Liver (tissue), 9 donors: ENCODE data around the gene ZNF844. TPM values are rescaled to one million over a fixed set of nuclear protein-coding genes. Genes with fewer than 3 reads are reported as not detected.

Experiments used
- DNase-seq: peaks from one replicate; pipeline ENCODE4 v3.0.0-alpha.2; 2017; ENCODE audit warnings: low spot score
- H3K27ac ChIP-seq, 2 donors: one replicate each; pipeline ENCODE4 v1.7.0; 2013; ENCODE audit warnings: inconsistent platforms in 2 of 2, low read length in 2 of 2, control low read depth in 1 of 2, low read depth in 1 of 2, mild to moderate bottlenecking in 1 of 2
- H3K27me3 ChIP-seq, 4 donors: one replicate each; pipeline versions ENCODE4 v1.6.1 to v1.7.0; 2013; ENCODE audit warnings: low read length in 3 of 4, inconsistent platforms in 1 of 4, mild to moderate bottlenecking in 1 of 4, moderate library complexity in 1 of 4; ENCODE audit not compliant: control insufficient read depth in 4 of 4, insufficient read depth in 4 of 4
- H3K36me3 ChIP-seq, 4 donors: one replicate each; pipeline versions ENCODE4 v1.6.1 to v1.7.0; 2013; ENCODE audit warnings: low read length in 3 of 4, mild to moderate bottlenecking in 3 of 4, low read depth in 1 of 4, moderate library complexity in 1 of 4; ENCODE audit not compliant: control insufficient read depth in 4 of 4, insufficient read depth in 3 of 4
- H3K4me1 ChIP-seq, 4 donors: one replicate each; pipeline versions ENCODE4 v1.6.1 to v1.7.0; 2013; ENCODE audit warnings: low read length in 3 of 4, mild to moderate bottlenecking in 3 of 4, moderate library complexity in 1 of 4; ENCODE audit not compliant: control insufficient read depth in 4 of 4, insufficient read depth in 4 of 4
- H3K4me3 ChIP-seq, 3 donors: one replicate each; pipeline versions ENCODE4 v1.6.1 to v1.7.0; 2013; ENCODE audit warnings: low read length in 3 of 3, control low read depth in 1 of 3, low read depth in 1 of 3, mild to moderate bottlenecking in 1 of 3
- H3K9ac ChIP-seq, 2 donors: one replicate each; pipeline ENCODE4 v1.7.0; 2013; ENCODE audit warnings: low read length in 2 of 2, mild to moderate bottlenecking in 2 of 2, moderate library complexity in 2 of 2, control low read depth in 1 of 2, low read depth in 1 of 2
- H3K9me3 ChIP-seq, 4 donors: one replicate each; pipeline versions ENCODE4 v1.6.1 to v1.7.0; 2013; ENCODE audit warnings: low read length in 3 of 4; ENCODE audit not compliant: control insufficient read depth in 4 of 4
- ATF3 ChIP-seq: IDR thresholded peaks from 2 replicates; pipeline ENCODE4 v1.6.1; 2016; ENCODE audit warnings: antibody characterized with exemption
- CTCF ChIP-seq: fragments of 150-350 bp; IDR thresholded peaks from 2 replicates; pipeline ENCODE4 v1.5.1; 2017; ENCODE audit warnings: improper control_type of control experiment, low read depth, low read length; ENCODE audit not compliant: missing input control
- EGR1 ChIP-seq, 2 donors: IDR thresholded peaks; 2 replicates each; pipeline ENCODE4 v1.6.1; 2016 to 2018; ENCODE audit warnings: antibody characterized with exemption in 2 of 2, low read depth in 2 of 2
- FOXA1 ChIP-seq: IDR thresholded peaks from 2 replicates; pipeline ENCODE4 v1.6.1; 2016; ENCODE audit warnings: antibody characterized with exemption
- FOXA2 ChIP-seq: IDR thresholded peaks from 2 replicates; pipeline ENCODE4 v1.6.1; 2016; ENCODE audit warnings: antibody characterized with exemption
- GABPA ChIP-seq, 2 donors: IDR thresholded peaks in 1 of 2; conservative IDR thresholded peaks in 1 of 2; 2 replicates each; pipeline ENCODE4 v1.6.1; 2016; ENCODE audit warnings: antibody characterized with exemption in 2 of 2, mild to moderate bottlenecking in 1 of 2, moderate library complexity in 1 of 2
- HNF4A ChIP-seq, 2 donors: conservative IDR thresholded peaks; 2 replicates each; pipeline ENCODE4 v1.6.1; 2016; ENCODE audit warnings: antibody characterized with exemption in 2 of 2, mild to moderate bottlenecking in 2 of 2
- HNF4G ChIP-seq: IDR thresholded peaks from 2 replicates; pipeline ENCODE4 v1.6.1; 2016; ENCODE audit warnings: antibody characterized with exemption
- JUND ChIP-seq, 2 donors: IDR thresholded peaks; 2 replicates each; pipeline ENCODE4 v1.6.1; 2016; ENCODE audit warnings: antibody characterized with exemption in 2 of 2
- MAX ChIP-seq: IDR thresholded peaks from 2 replicates; pipeline ENCODE4 v1.6.1; 2016; ENCODE audit warnings: antibody characterized with exemption
- NR2F2 ChIP-seq: IDR thresholded peaks from 2 replicates; pipeline ENCODE4 v1.6.1; 2016; ENCODE audit warnings: antibody characterized with exemption
- RAD21 ChIP-seq, 2 donors: IDR thresholded peaks; 2 replicates each; pipeline ENCODE4 v1.6.1; 2016; ENCODE audit warnings: antibody characterized with exemption in 2 of 2, mild to moderate bottlenecking in 2 of 2
- REST ChIP-seq: IDR thresholded peaks from 2 replicates; pipeline ENCODE4 v1.6.1; 2016; ENCODE audit warnings: antibody characterized with exemption, mild to moderate bottlenecking
- RXRA ChIP-seq, 2 donors: IDR thresholded peaks; 2 replicates each; pipeline ENCODE4 v1.6.1; 2017 to 2018; ENCODE audit warnings: antibody characterized with exemption in 2 of 2, mild to moderate bottlenecking in 1 of 2
- SP1 ChIP-seq: IDR thresholded peaks from 2 replicates; pipeline ENCODE4 v1.6.1; 2018; ENCODE audit warnings: antibody characterized with exemption, mild to moderate bottlenecking
- TAF1 ChIP-seq: conservative IDR thresholded peaks from 2 replicates; pipeline ENCODE4 v1.6.1; 2016; ENCODE audit warnings: antibody characterized with exemption, mild to moderate bottlenecking
- YY1 ChIP-seq: IDR thresholded peaks from 2 replicates; pipeline ENCODE4 v1.6.1; 2016; ENCODE audit warnings: antibody characterized with exemption, mild to moderate bottlenecking
- ZBTB33 ChIP-seq: IDR thresholded peaks from 2 replicates; pipeline ENCODE4 v1.6.1; 2016; ENCODE audit warnings: antibody characterized with exemption
- WGBS: extraction: QIAGEN DNeasy Blood & Tissue Kit; methylation state at CpG from one replicate; pipeline ENCODE4 v1.1.7; 2013; 5-methylcytosine and 5-hydroxymethylcytosine counted together
- polyA plus RNA-seq, 2 donors: library from polyadenylated mRNA; stranded (reverse) in 1 of 2; unstranded in 1 of 2; fragments of 200-250 nt in 1 of 2; fragments of >200 nt in 1 of 2; fragmentation: Nextera tagmentation in 1 of 2; extraction: Ambion mirVana in 1 of 2; gene quantifications; one replicate each; pipeline versions ENCODE4 v1.2.1 to v1.2.3, GENCODE V29; 2013 to 2015
- total RNA-seq, 2 donors: library from RNA; depleted of rRNA; stranded (reverse); fragments of >200 nt; gene quantifications; one replicate each; pipeline ENCODE4 v1.2.3, GENCODE V29; 2014
- donor health status: healthy.
- donor health status: healthy.
- donor health status: healthy.
- donor health status: healthy.
- donor health status: healthy.

The ZNF844 gene
- total and polyA plus RNA-seq, 4 donors: 0.72 to 5.6 (median 2.9) TPM

- Histone ChIP-seq H3K4me3 (peak overlapping the region in 2 of 3 donors; percentile 13 to 83), H3K4me1 (peaks cover 2 to 6% (median 5%) of the 10 kb centered on the region in 4 donors), H3K36me3 (peaks cover 0 to 1% (median under 1%) of the 10 kb centered on the region in 4 donors), H3K27ac (no peak overlapping the region), H3K9ac (no peak overlapping the region), H3K9me3 (no peaks in the 10 kb centered on the region), H3K27me3 (no peaks in the 10 kb centered on the region)
- no peak for TF ChIP-seq MAX
- no peak for TF ChIP-seq GABPA (IDR thresholded peaks at IDR 0.05 in 1 of 2, conservative IDR thresholded peaks at IDR 0.05 in 1 of 2)
- TF ChIP-seq SP1: no peak
- TF ChIP-seq CTCF: no peak
- TF ChIP-seq ZBTB33: no peak
- no peak for TF ChIP-seq HNF4G
- TF ChIP-seq EGR1 (IDR thresholded peaks at IDR 0.05; ENCODE audit: low read depth in 2 of 2): no peak
- TF ChIP-seq TAF1: no peak
- no peak for TF ChIP-seq RXRA (IDR thresholded peaks at IDR 0.05)
- TF ChIP-seq YY1: no peak
- TF ChIP-seq HNF4A (conservative IDR thresholded peaks at IDR 0.05): no peak
- no peak for TF ChIP-seq RAD21 (IDR thresholded peaks at IDR 0.05)
- no peak for TF ChIP-seq NR2F2
- TF ChIP-seq REST: no peak
- no peak for TF ChIP-seq FOXA2
- TF ChIP-seq JUND (IDR thresholded peaks at IDR 0.05): no peak
- no peak for TF ChIP-seq FOXA1
- no peak for TF ChIP-seq ATF3
- DNase-seq: no peak
- WGBS: 46% methylated on average over 8 of the region's 8 CpGs
Measured at GRCh38 chr19:12034620-12035019, 29.9 kb upstream of the ZNF844 start.
